H1 (cell line): ENCODE results near the gene NR3C2. TPM values are rescaled to one million over a fixed set of nuclear protein-coding genes. Genes with fewer than 3 reads are reported as not detected.

Source experiments
- CTCF ChIA-PET: fragments of 300-600 bp; sonication (Branson Sonifier 250); formaldehyde crosslinking; loops from one replicate; lab custom pipeline; 2021; ENCODE audit not compliant: partially characterized antibody; lab: Charles Lee
- POLR2A ChIA-PET: fragments of 300-600 bp; sonication (Branson Sonifier 250); formaldehyde crosslinking; loops from one replicate; lab custom pipeline; 2021; ENCODE audit warnings: inconsistent platforms; ENCODE audit not compliant: partially characterized antibody; lab: Charles Lee
- DNase-seq, 2 experiments: peaks; one replicate each; pipeline versions ENCODE4 v3.0.0 to v3.0.0-alpha.2; 2010 to 2022; ENCODE audit warnings: low spot score in 2 of 2, low read depth in 1 of 2, mixed read lengths in 1 of 2
- FAIRE-seq: peaks from 2 replicates; lab custom pipeline; 2011; peaks lifted over from hg19 to GRCh38; lab: Jason Lieb, UNC
- H2AFZ ChIP-seq: 2 replicates; pipeline ENCODE4 v1.8.1; 2012; ENCODE audit warnings: low read length, inconsistent platforms
- H2AK5ac ChIP-seq: 2 replicates; pipeline ENCODE4 v1.6.1; 2013; ENCODE audit warnings: low read depth, low read length
- H2BK120ac ChIP-seq: replicated peaks from 2 replicates; pipeline ENCODE3; 2013; ENCODE audit warnings: low read depth, low read length, inconsistent platforms
- H2BK12ac ChIP-seq: 2 replicates; pipeline ENCODE4 v1.6.1; 2013; ENCODE audit warnings: low read depth, low read length
- H2BK15ac ChIP-seq: 2 replicates; pipeline ENCODE4 v1.6.1; 2013; ENCODE audit warnings: low read length
- H2BK20ac ChIP-seq: 2 replicates; pipeline ENCODE4 v1.6.1; 2013; ENCODE audit warnings: low read length
- H2BK5ac ChIP-seq: 2 replicates; pipeline ENCODE4 v1.6.1; 2013; ENCODE audit warnings: low read depth, low read length
- H3K14ac ChIP-seq: 2 replicates; pipeline ENCODE4 v1.6.1; 2013; ENCODE audit warnings: inconsistent platforms; ENCODE audit not compliant: insufficient read length
- H3K18ac ChIP-seq: 2 replicates; pipeline ENCODE4 v1.6.1; 2013; ENCODE audit warnings: low read length; ENCODE audit errors: extremely low read depth
- H3K23ac ChIP-seq: 2 replicates; pipeline ENCODE4 v1.6.1; 2013; ENCODE audit warnings: inconsistent platforms; ENCODE audit not compliant: insufficient read length
- H3K23me2 ChIP-seq: 2 replicates; pipeline ENCODE4 v1.6.1; 2013; ENCODE audit warnings: low read depth, low read length
- H3K27ac ChIP-seq: 2 replicates; pipeline ENCODE4 v1.6.1; 2011; ENCODE audit warnings: low read depth, low read length, inconsistent platforms
- H3K27me3 ChIP-seq, 4 experiments: replicated peaks in 1 of 4; 1 replicate in 1 of 4; 2 replicates in 3 of 4; pipeline versions ENCODE4 v1.6.1 to v1.8.1; 2011 to 2013; ENCODE audit warnings: low read length in 3 of 4, mild to moderate bottlenecking in 3 of 4, inconsistent platforms in 2 of 4, mixed read lengths in 2 of 4, moderate library complexity in 1 of 4; ENCODE audit not compliant: control insufficient read depth in 3 of 4, insufficient read depth in 3 of 4; ENCODE audit errors: extremely low read depth in 1 of 4
- H3K36me3 ChIP-seq, 4 experiments: 2 replicates each; pipeline versions ENCODE4 v1.6.1 to v1.8.1; 2011 to 2013; ENCODE audit warnings: mild to moderate bottlenecking in 4 of 4, low read length in 3 of 4, moderate library complexity in 2 of 4, control low read depth in 1 of 4, inconsistent platforms in 1 of 4; ENCODE audit not compliant: insufficient read depth in 4 of 4, control insufficient read depth in 2 of 4
- H3K4ac ChIP-seq: replicated peaks from 2 replicates; pipeline ENCODE3; 2013; ENCODE audit warnings: low read length, low read depth, mixed read lengths, inconsistent platforms; ENCODE audit not compliant: insufficient read length
- H3K4me1 ChIP-seq, 4 experiments: replicated peaks in 1 of 4; 1 replicate in 1 of 4; 2 replicates in 3 of 4; pipeline versions ENCODE4 v1.6.1 to v1.8.1; 2011 to 2013; ENCODE audit warnings: low read length in 3 of 4, inconsistent platforms in 2 of 4, mixed read lengths in 1 of 4; ENCODE audit not compliant: insufficient read depth in 4 of 4, control insufficient read depth in 3 of 4
- H3K4me2 ChIP-seq, 2 experiments: 2 replicates each; pipeline versions ENCODE4 v1.6.1 to v1.8.1; 2011 to 2013; ENCODE audit warnings: low read depth in 2 of 2, low read length in 2 of 2, control low read depth in 1 of 2, inconsistent platforms in 1 of 2, mild to moderate bottlenecking in 1 of 2; ENCODE audit not compliant: insufficient read depth in 1 of 2
- H3K4me3 ChIP-seq, 4 experiments: fragments of 200-600, 300-600 bp in 1 of 4; sonication (generic), shearing (Covaris generic), sonication (Bioruptor Twin) in 1 of 4; 2 replicates each; pipeline versions ENCODE4 v1.5.1 to v1.8.1; 2011 to 2016; ENCODE audit warnings: low read length in 4 of 4, low read depth in 3 of 4, control low read depth in 2 of 4, inconsistent platforms in 2 of 4, mild to moderate bottlenecking in 2 of 4, mixed read lengths in 1 of 4, moderate library complexity in 1 of 4; ENCODE audit not compliant: insufficient read depth in 2 of 4; ENCODE audit errors: extremely low read depth in 1 of 4
- H3K56ac ChIP-seq: replicated peaks from 2 replicates; pipeline ENCODE3; 2013; ENCODE audit warnings: low read depth, mild to moderate bottlenecking, mixed read lengths, low read length, inconsistent platforms; ENCODE audit not compliant: insufficient read length
- H3K79me1 ChIP-seq: 2 replicates; pipeline ENCODE4 v1.6.1; 2013; ENCODE audit warnings: low read depth, low read length, control low read depth
- H3K79me2 ChIP-seq, 2 experiments: 2 replicates each; pipeline versions ENCODE4 v1.6.1 to v1.8.1; 2012 to 2013; ENCODE audit warnings: low read length in 2 of 2, mild to moderate bottlenecking in 2 of 2, inconsistent platforms in 1 of 2; ENCODE audit not compliant: insufficient read depth in 2 of 2, control insufficient read depth in 1 of 2
- H3K9ac ChIP-seq, 4 experiments: replicated peaks in 1 of 4; 1 replicate in 1 of 4; 2 replicates in 3 of 4; pipeline versions ENCODE4 v1.6.1 to v1.8.1; 2011 to 2013; ENCODE audit warnings: low read depth in 3 of 4, low read length in 3 of 4, control low read depth in 2 of 4, mild to moderate bottlenecking in 2 of 4, moderate library complexity in 2 of 4, inconsistent platforms in 1 of 4; ENCODE audit errors: extremely low read depth in 1 of 4
- H3K9me3 ChIP-seq, 2 experiments: 2 replicates each; pipeline versions ENCODE4 v1.6.1 to v1.8.1; 2012 to 2013; ENCODE audit warnings: mild to moderate bottlenecking in 2 of 2, moderate library complexity in 2 of 2, control low read depth in 1 of 2, inconsistent platforms in 1 of 2, low read depth in 1 of 2, low read length in 1 of 2, mixed read lengths in 1 of 2; ENCODE audit not compliant: insufficient read depth in 2 of 2
- H4K20me1 ChIP-seq, 2 experiments: replicated peaks in 1 of 2; 2 replicates each; pipeline versions ENCODE3 to v1.8.1; 2011 to 2013; ENCODE audit warnings: inconsistent platforms in 2 of 2, low read length in 2 of 2, mild to moderate bottlenecking in 1 of 2; ENCODE audit not compliant: insufficient read depth in 2 of 2, control insufficient read depth in 1 of 2
- H4K5ac ChIP-seq: 2 replicates; pipeline ENCODE4 v1.6.1; 2013; ENCODE audit warnings: low read length, low read depth, mixed read lengths, inconsistent platforms; ENCODE audit not compliant: insufficient read length
- H4K8ac ChIP-seq: 2 replicates; pipeline ENCODE4 v1.8.0; 2013; ENCODE audit warnings: mild to moderate bottlenecking, moderate library complexity, low read length, inconsistent platforms; ENCODE audit not compliant: insufficient read depth; ENCODE audit errors: extremely low read depth
- H4K91ac ChIP-seq: replicated peaks from 2 replicates; pipeline ENCODE3; 2013; ENCODE audit warnings: low read length, mixed read lengths, inconsistent platforms; ENCODE audit not compliant: insufficient read length
- BACH1 ChIP-seq: IDR thresholded peaks from 2 replicates; pipeline ENCODE4 v1.6.1; 2012; ENCODE audit warnings: low read length, improper control_type of control experiment
- BRCA1 ChIP-seq: IDR thresholded peaks from 2 replicates; pipeline ENCODE4 v1.6.1; 2012; ENCODE audit warnings: low read depth, low read length, improper control_type of control experiment
- CREB1 ChIP-seq: IDR thresholded peaks from 2 replicates; pipeline ENCODE4 v1.6.1; 2012; ENCODE audit warnings: inconsistent platforms
- GTF2F1 ChIP-seq: IDR thresholded peaks from 2 replicates; pipeline ENCODE4 v1.6.1; 2012; ENCODE audit warnings: low read depth, low read length, improper control_type of control experiment, borderline replicate concordance
- HDAC6 ChIP-seq: IDR thresholded peaks from one replicate; pipeline ENCODE4 v1.7.1; 2012; ENCODE audit warnings: low read depth, mild to moderate bottlenecking, inconsistent platforms, low read length, moderate library complexity
- NRF1 ChIP-seq: IDR thresholded peaks from 2 replicates; pipeline ENCODE4 v1.6.1; 2011; ENCODE audit warnings: mild to moderate bottlenecking, low read depth, low read length, improper control_type of control experiment
- POLR2A ChIP-seq, 2 experiments: IDR thresholded peaks; 1 replicate in 1 of 2; 2 replicates in 1 of 2; pipeline ENCODE4 v1.6.1; 2011; ENCODE audit warnings: low read depth in 2 of 2, low read length in 2 of 2, mild to moderate bottlenecking in 2 of 2; ENCODE audit errors: control extremely low read depth in 1 of 2
- POLR2AphosphoS5 ChIP-seq: IDR thresholded peaks from 2 replicates; pipeline ENCODE4 v1.6.1; 2011; ENCODE audit warnings: low read depth, low read length
- POU5F1 ChIP-seq: IDR thresholded peaks from 2 replicates; pipeline ENCODE4 v1.6.1; 2011; ENCODE audit warnings: low read depth, mild to moderate bottlenecking, low read length, moderate library complexity
- SIN3A ChIP-seq, 2 experiments: IDR thresholded peaks in 1 of 2; conservative IDR thresholded peaks in 1 of 2; 2 replicates each; pipeline ENCODE4 v1.6.1; 2011 to 2012; ENCODE audit warnings: low read length in 2 of 2, improper control_type of control experiment in 1 of 2, low read depth in 1 of 2, mild to moderate bottlenecking in 1 of 2
- SP4 ChIP-seq: IDR thresholded peaks from 2 replicates; pipeline ENCODE4 v1.6.1; 2012; ENCODE audit warnings: low read length, inconsistent platforms
- TCF12 ChIP-seq: IDR thresholded peaks from 2 replicates; pipeline ENCODE4 v1.6.1; 2011; ENCODE audit warnings: low read depth, mild to moderate bottlenecking, low read length
- USF2 ChIP-seq: IDR thresholded peaks from 2 replicates; pipeline ENCODE4 v1.6.1; 2011; ENCODE audit warnings: low read length, improper control_type of control experiment
- WGBS, 2 experiments: shearing (Covaris generic) in 1 of 2; methylation state at CpG; one replicate each; pipeline versions ENCODE4 v1.1.6 to v1.1.7; 2013 to 2015; ENCODE audit warnings: low lambda C conversion rate in 2 of 2, mixed read lengths in 2 of 2, inconsistent platforms in 1 of 2, low coverage in 1 of 2, missing lambda C conversion rate in 1 of 2; ENCODE audit not compliant: insufficient replicate concordance in 2 of 2, insufficient coverage in 1 of 2, insufficient read length in 1 of 2; ENCODE audit errors: extremely low coverage in 1 of 2, missing lambda C conversion rate in 1 of 2; 5-methylcytosine and 5-hydroxymethylcytosine counted together
- polyA plus RNA-seq, 7 experiments: library from polyadenylated mRNA; depleted of rRNA in 3 of 7; stranded (reverse) in 5 of 7; unstranded in 2 of 7; fragments of >200 nt in 5 of 7; fragments of 200-250 nt in 2 of 7; gene quantifications; 1 replicate in 5 of 7; 2 replicates in 1 of 7; 4 replicates in 1 of 7; pipeline versions ENCODE4 v1.2.1 to v1.2.3, GENCODE V29; 2011 to 2013; ENCODE audit warnings: missing spikeins in 2 of 7, mixed read lengths in 2 of 7
- total RNA-seq: library from RNA; stranded (reverse); fragmentation: NEBNext Ultra II Directional; extraction: Animal tissue kit (Norgen Biotek cat#: 25700); gene quantifications from 2 replicates; pipeline ENCODE4 v1.2.1, GENCODE V29; 2021

NR3C2 gene
- total and polyA plus RNA-seq, 2 of the 8 experiments (the other 6 are each of a cell fraction or from before 2014, with no cell fraction given): 0.80 to 3.9 TPM

- no peak overlapping the region for H4K8ac ChIP-seq
- TF ChIP-seq BRCA1: no peak
- no peak for TF ChIP-seq USF2
- TF ChIP-seq SP4: no peak
- no peak for TF ChIP-seq SIN3A (conservative IDR thresholded peaks at IDR 0.05 in 1 of 2, IDR thresholded peaks at IDR 0.05 in 1 of 2; ENCODE audit: low read depth in 1 of 2, low read length in 2 of 2)
- no peak for TF ChIP-seq POU5F1
- TF ChIP-seq HDAC6: no peak
- no peak for TF ChIP-seq TCF12
- no peak for TF ChIP-seq GTF2F1
- TF ChIP-seq POLR2AphosphoS5: no peak
- no peak for TF ChIP-seq CREB1
- no peak for TF ChIP-seq BACH1
- no peak for TF ChIP-seq POLR2A (IDR thresholded peaks at IDR 0.05; ENCODE audit: control extremely low read depth in 1 of 2, low read depth in 2 of 2, low read length in 2 of 2)
- TF ChIP-seq NRF1: no peak
- TF ChIP-seq, all 59 proteins: peak for 0
- no peak overlapping the region for H2BK15ac ChIP-seq
- H3K9ac ChIP-seq: no peak overlapping the region
- no peak overlapping the region for H4K91ac ChIP-seq
- no peak overlapping the region for H2BK5ac ChIP-seq
- H3K27me3 ChIP-seq: no peaks in the 10 kb centered on the region
- DNase-seq (no peak), FAIRE-seq (no peak)
- no peak overlapping the region for H3K4me3 ChIP-seq
- H2AK5ac ChIP-seq: no peak overlapping the region
- H2BK120ac ChIP-seq: no peak overlapping the region
- H3K23ac ChIP-seq: no peak overlapping the region
- no peaks in the 10 kb centered on the region for H4K20me1 ChIP-seq
- POLR2A ChIA-PET: no interaction called here
- H2BK20ac ChIP-seq: no peak overlapping the region
- no peaks in the 10 kb centered on the region for H3K23me2 ChIP-seq
- H3K9me3 ChIP-seq: no peaks in the 10 kb centered on the region
- no peak overlapping the region for H3K27ac ChIP-seq
- 88% methylated on average over 3 of the region's 3 CpGs; no CpG with 5 or more reads in 1 of the 2 experiments for WGBS, 2 experiments
- H3K4me2 ChIP-seq: no peak overlapping the region
- no peaks in the 10 kb centered on the region for H3K79me1 ChIP-seq
- H3K36me3 ChIP-seq: no peaks in the 10 kb centered on the region
- H3K14ac ChIP-seq: no peak overlapping the region
- peaks cover 0 to 4% (median 2%) of the 10 kb centered on the region in 4 experiments; a peak in 3 of 7 replicates for H3K4me1 ChIP-seq
- H3K4ac ChIP-seq: no peak overlapping the region
- H3K18ac ChIP-seq: no peak overlapping the region
- no peak overlapping the region for H3K56ac ChIP-seq
- CTCF ChIA-PET: interaction anchor here (0.6 kb wide), 1 partner anchor 85 kb away, joined by 3 read pairs; no protein-coding TSS in a partner anchor
- no peak overlapping the region for H2AFZ ChIP-seq
- no peaks in the 10 kb centered on the region for H3K79me2 ChIP-seq
- peak overlapping the region; percentile 52 for H4K5ac ChIP-seq
- no peak overlapping the region for H2BK12ac ChIP-seq
Measured at GRCh38 chr4:148330724-148331123, 111.5 kb downstream of the NR3C2 start.
